ENCODE results near the gene NASP. TPM values are rescaled to one million over a fixed set of nuclear protein-coding genes. Genes with fewer than 3 reads are reported as not detected.

The NASP gene
- total RNA-seq, 1 donor from 2014 or later: 149 TPM

- H3K27ac Mint-ChIP-seq (ENCODE audit: unreplicated experiment): no peak overlapping the region
- TF ChIP-seq CTCF (IDR thresholded peaks at IDR 0.05; ENCODE audit: unreplicated experiment): no peak
- peaks cover 18% of the 10 kb centered on the region for H3K4me1 Mint-ChIP-seq (ENCODE audit: unreplicated experiment)
- no peak overlapping the region for H3K4me3 Mint-ChIP-seq (ENCODE audit: unreplicated experiment)
- H3K9me3 Mint-ChIP-seq (ENCODE audit: unreplicated experiment): no peaks in the 10 kb centered on the region
- H3K36me3 Mint-ChIP-seq (ENCODE audit: low read depth, unreplicated experiment): peaks cover 40% of the 10 kb centered on the region
- H3K27me3 Mint-ChIP-seq (ENCODE audit: unreplicated experiment): peaks cover 3% of the 10 kb centered on the region
- DNase-seq (ENCODE audit: low spot score): no peak
Measured at GRCh38 chr1:45615885-45616284, 32.0 kb downstream of the NASP start.

GRCh38 chr1:45617618-45618017 lies 33.8 kb downstream of the NASP start:
- H3K36me3 Mint-ChIP-seq (ENCODE audit: low read depth, unreplicated experiment): peaks cover 40% of the 10 kb centered on the region

GRCh38 chr1:45619149-45619921 lies 35.5 kb downstream of the NASP start:
- no peak overlapping the region for H3K4me3 Mint-ChIP-seq (ENCODE audit: unreplicated experiment)
- peaks cover 44% of the 10 kb centered on the region for H3K36me3 Mint-ChIP-seq (ENCODE audit: low read depth, unreplicated experiment)
- DNase-seq (ENCODE audit: low spot score): no peak
- H3K27ac Mint-ChIP-seq (ENCODE audit: unreplicated experiment): peak overlapping the region; percentile 61
- no peak for TF ChIP-seq CTCF (IDR thresholded peaks at IDR 0.05; ENCODE audit: unreplicated experiment)
- peaks cover 9% of the 10 kb centered on the region for H3K27me3 Mint-ChIP-seq (ENCODE audit: unreplicated experiment)
- no peaks in the 10 kb centered on the region for H3K9me3 Mint-ChIP-seq (ENCODE audit: unreplicated experiment)
- peaks cover 32% of the 10 kb centered on the region for H3K4me1 Mint-ChIP-seq (ENCODE audit: unreplicated experiment)

More at GRCh38 chr1:45617618-45618017, 33.8 kb downstream of the NASP start:
- Mint-ChIP-seq H3K4me1 (ENCODE audit: unreplicated experiment) (peaks cover 27% of the 10 kb centered on the region), H3K4me3 (ENCODE audit: unreplicated experiment) (no peak overlapping the region), H3K27ac (ENCODE audit: unreplicated experiment) (peak overlapping the region; percentile 58), H3K27me3 (ENCODE audit: unreplicated experiment) (peaks cover 5% of the 10 kb centered on the region), H3K9me3 (ENCODE audit: unreplicated experiment) (no peaks in the 10 kb centered on the region)
- DNase-seq (ENCODE audit: low spot score): no peak
- TF ChIP-seq CTCF (IDR thresholded peaks at IDR 0.05; ENCODE audit: unreplicated experiment): no peak

GRCh38 chr1:45620588-45621500 lies 37.0 kb downstream of the NASP start:
- Mint-ChIP-seq H3K36me3 (ENCODE audit: low read depth, unreplicated experiment) (peaks cover 43% of the 10 kb centered on the region), H3K4me3 (ENCODE audit: unreplicated experiment) (no peak overlapping the region), H3K9me3 (ENCODE audit: unreplicated experiment) (no peaks in the 10 kb centered on the region), H3K27me3 (ENCODE audit: unreplicated experiment) (peaks cover 9% of the 10 kb centered on the region), H3K27ac (ENCODE audit: unreplicated experiment) (peak overlapping the region; percentile 61), H3K4me1 (ENCODE audit: unreplicated experiment) (peaks cover 34% of the 10 kb centered on the region)
- DNase-seq (ENCODE audit: low spot score): no peak
- no peak for TF ChIP-seq CTCF (IDR thresholded peaks at IDR 0.05; ENCODE audit: unreplicated experiment)
